Thyroid gland (tissue), 4 donors: ENCODE data around the gene KRT23. TPM values are rescaled to one million over a fixed set of nuclear protein-coding genes. Genes with fewer than 3 reads are reported as not detected.

Source experiments
- DNase-seq, 2 donors: peaks; one replicate each; pipeline ENCODE4 v3.0.0-alpha.2; 2019
- H3K27ac ChIP-seq, 3 donors: fragments of 200-600 bp; sonication (generic); 1 replicate in 2 of 3; 2 replicates in 1 of 3; pipeline ENCODE4 v1.5.1; 2016 to 2019; ENCODE audit warnings: mild to moderate bottlenecking in 1 of 3, moderate library complexity in 1 of 3
- H3K27me3 ChIP-seq: fragments of 200-600 bp; sonication (generic); one replicate; pipeline ENCODE4 v1.5.1; 2019
- H3K36me3 ChIP-seq, 2 donors: fragments of 200-600 bp; sonication (generic); one replicate each; pipeline ENCODE4 v1.5.1; 2016 to 2019
- H3K4me1 ChIP-seq, 2 donors: fragments of 200-600 bp; sonication (generic); one replicate each; pipeline ENCODE4 v1.5.1; 2017 to 2019
- H3K4me3 ChIP-seq, 3 donors: fragments of 200-600 bp; sonication (generic); replicated peaks in 1 of 3; 1 replicate in 2 of 3; 2 replicates in 1 of 3; pipeline ENCODE4 v1.5.1; 2016; ENCODE audit warnings: mild to moderate bottlenecking in 1 of 3
- H3K9me3 ChIP-seq: fragments of 200-600 bp; sonication (generic); one replicate; pipeline ENCODE4 v1.5.1; 2017
- POLR2A ChIP-seq, 2 donors: fragments of 450-650 bp; IDR thresholded peaks; one replicate each; pipeline ENCODE4 v1.6.1; 2017; ENCODE audit warnings: antibody characterized with exemption in 2 of 2, mild to moderate bottlenecking in 2 of 2, moderate library complexity in 1 of 2
- WGBS, 2 donors: methylation state at CpG; one replicate each; pipeline ENCODE4 v1.1.5; 2017; 5-methylcytosine and 5-hydroxymethylcytosine counted together
- intact Hi-C: fragments of 100-400 bp; cut with DNase I; formaldehyde crosslinking; loops from one replicate; pipeline ENCODE4 v1.15.1; 2023
- total RNA-seq, 4 donors: library from RNA; depleted of rRNA; stranded (reverse); fragments of >200 nt; gene quantifications; one replicate each; pipeline ENCODE4 v1.2.3, GENCODE V29; 2016
- TF ChIP-seq, protein P1 (sequence below), 6 experiments: fragments of 200-600 bp in 3 of 6; fragments of 450-650 bp in 3 of 6; sonication (generic) in 3 of 6; IDR thresholded peaks; one replicate each; pipeline ENCODE4 v1.5.1; 2016 to 2019; ENCODE audit warnings: antibody characterized with exemption in 6 of 6, mild to moderate bottlenecking in 2 of 6, inconsistent platforms in 1 of 6, moderate library complexity in 1 of 6

The KRT23 gene
- total RNA-seq, 4 donors from 2014 or later: 4.6 TPM; not detected in 3

DNA sequence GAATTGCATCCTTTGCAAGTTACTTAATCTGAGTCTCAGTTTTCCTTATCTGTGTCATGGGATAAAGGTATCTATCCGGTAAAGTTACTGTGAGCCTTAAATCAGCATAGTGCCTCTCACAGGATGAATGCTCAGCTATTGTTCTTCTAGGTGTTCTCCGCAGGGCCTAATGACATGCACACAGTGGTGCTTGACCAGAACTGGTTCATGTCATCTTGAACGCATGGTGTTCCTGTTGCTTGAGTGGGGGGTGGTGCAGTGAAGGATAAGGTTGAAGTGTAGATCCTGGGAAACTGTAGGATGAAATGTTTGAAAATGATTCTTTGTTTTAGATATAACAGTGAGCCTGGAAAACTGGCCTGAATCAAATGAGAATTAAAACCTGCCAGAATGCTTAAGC, 42.7 kb upstream of the KRT23 start:
- intact Hi-C loops: no loop called here
- H3K27me3 ChIP-seq: no peaks in the 10 kb centered on the region
- no peak overlapping the region for H3K4me3 ChIP-seq
- H3K27ac ChIP-seq: no peak overlapping the region
- H3K9me3 ChIP-seq: no peaks in the 10 kb centered on the region
- H3K36me3 ChIP-seq: no peaks in the 10 kb centered on the region
- H3K4me1 ChIP-seq: no peaks in the 10 kb centered on the region
- DNase-seq: no peak
- TF ChIP-seq POLR2A (IDR thresholded peaks at IDR 0.05): no peak
- WGBS, 2 donors: 81 to 88% methylated on average over 3 of the region's 3 CpGs

DNA sequence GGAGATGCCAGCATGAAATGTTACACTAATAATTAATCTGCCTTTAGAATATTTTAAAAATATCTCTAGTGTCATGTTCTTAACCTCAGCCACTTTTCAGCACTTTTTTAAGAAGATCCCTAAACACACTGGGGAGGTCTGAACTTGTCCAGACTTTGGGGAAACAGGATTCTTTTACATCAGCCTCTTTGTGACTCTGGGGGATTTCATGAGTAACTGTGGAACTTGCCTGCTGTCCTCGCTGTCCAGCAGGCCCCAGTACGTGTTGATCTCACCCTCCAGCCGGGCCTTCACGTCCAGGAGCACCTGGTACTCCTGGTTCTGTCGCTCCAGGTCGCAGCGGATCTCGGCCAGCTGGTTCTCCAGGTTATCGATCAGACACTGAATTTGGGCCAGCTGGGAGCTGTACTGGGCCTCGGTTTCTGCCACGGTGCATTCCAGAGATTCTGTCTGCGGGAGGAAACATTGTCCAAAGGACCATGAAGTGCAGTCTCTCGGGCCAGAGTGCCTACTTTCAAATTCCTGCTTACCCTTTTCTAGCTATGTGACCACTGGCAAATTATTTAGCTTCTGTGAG, 41.2 kb upstream of the KRT23 start:
- TF ChIP-seq, protein P1, sequence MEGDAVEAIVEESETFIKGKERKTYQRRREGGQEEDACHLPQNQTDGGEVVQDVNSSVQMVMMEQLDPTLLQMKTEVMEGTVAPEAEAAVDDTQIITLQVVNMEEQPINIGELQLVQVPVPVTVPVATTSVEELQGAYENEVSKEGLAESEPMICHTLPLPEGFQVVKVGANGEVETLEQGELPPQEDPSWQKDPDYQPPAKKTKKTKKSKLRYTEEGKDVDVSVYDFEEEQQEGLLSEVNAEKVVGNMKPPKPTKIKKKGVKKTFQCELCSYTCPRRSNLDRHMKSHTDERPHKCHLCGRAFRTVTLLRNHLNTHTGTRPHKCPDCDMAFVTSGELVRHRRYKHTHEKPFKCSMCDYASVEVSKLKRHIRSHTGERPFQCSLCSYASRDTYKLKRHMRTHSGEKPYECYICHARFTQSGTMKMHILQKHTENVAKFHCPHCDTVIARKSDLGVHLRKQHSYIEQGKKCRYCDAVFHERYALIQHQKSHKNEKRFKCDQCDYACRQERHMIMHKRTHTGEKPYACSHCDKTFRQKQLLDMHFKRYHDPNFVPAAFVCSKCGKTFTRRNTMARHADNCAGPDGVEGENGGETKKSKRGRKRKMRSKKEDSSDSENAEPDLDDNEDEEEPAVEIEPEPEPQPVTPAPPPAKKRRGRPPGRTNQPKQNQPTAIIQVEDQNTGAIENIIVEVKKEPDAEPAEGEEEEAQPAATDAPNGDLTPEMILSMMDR (IDR thresholded peaks at IDR 0.05): no peak
- TF ChIP-seq POLR2A (IDR thresholded peaks at IDR 0.05): no peak
- H3K27ac ChIP-seq: no peak overlapping the region
- no peaks in the 10 kb centered on the region for H3K9me3 ChIP-seq
- no peak overlapping the region for H3K4me3 ChIP-seq
- H3K4me1 ChIP-seq: no peaks in the 10 kb centered on the region
- intact Hi-C loops: no loop called here
- WGBS, 2 donors: 41 to 49% methylated on average over 4 to 13 of the region's 13 CpGs
- peak; percentile 18 for DNase-seq
- H3K27me3 ChIP-seq: no peaks in the 10 kb centered on the region
- no peaks in the 10 kb centered on the region for H3K36me3 ChIP-seq

DNA sequence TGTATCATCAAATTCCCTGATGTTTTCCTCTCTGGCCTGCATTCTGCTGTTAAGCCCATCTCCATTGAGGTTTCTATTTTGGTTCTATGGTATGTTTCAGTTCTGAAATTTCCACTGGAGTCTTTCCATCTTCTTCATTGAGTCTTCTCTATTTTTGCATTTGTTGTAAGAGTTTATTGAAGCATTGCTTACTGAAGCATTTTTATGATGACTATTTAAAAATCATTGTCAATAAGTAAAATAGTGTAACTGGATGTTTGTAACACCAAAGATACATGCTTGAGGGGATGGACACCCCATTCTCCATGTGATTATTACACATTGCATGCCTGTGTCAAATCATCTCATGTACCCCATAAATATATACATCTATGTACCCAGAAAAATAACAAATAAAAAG, 38.1 kb upstream of the KRT23 start:
- no peak for DNase-seq
- no peak for TF ChIP-seq POLR2A (IDR thresholded peaks at IDR 0.05)
- TF ChIP-seq, protein P1 (IDR thresholded peaks at IDR 0.05): no peak
- no peaks in the 10 kb centered on the region for H3K36me3 ChIP-seq
- no peak overlapping the region for H3K27ac ChIP-seq
- H3K4me1 ChIP-seq: no peaks in the 10 kb centered on the region
- H3K27me3 ChIP-seq: no peaks in the 10 kb centered on the region
- no peaks in the 10 kb centered on the region for H3K9me3 ChIP-seq
- no peak overlapping the region for H3K4me3 ChIP-seq
- intact Hi-C loops: no loop called here

DNA sequence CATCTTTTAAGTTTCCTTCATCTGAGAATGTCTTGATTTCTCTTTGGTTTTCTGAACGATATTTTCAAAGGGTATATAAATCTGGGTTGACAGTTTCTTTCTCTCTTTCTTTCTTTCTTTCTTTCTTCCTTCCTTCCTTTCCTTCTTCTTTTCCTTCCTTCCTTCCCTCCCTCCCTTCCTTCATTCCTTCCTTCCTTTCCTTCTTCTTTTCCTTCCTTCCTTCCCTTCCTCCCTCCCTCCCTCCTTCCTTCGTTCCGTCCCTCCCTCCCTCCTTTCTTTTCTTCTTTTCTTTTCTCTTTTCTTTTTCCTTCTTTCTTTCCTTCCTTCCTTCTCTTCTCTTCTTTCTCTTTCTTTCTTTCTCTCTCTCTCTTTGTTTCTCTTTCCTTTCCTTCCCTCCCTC, 36.9 kb upstream of the KRT23 start:
- Histone ChIP-seq H3K27me3 (no peaks in the 10 kb centered on the region), H3K4me3 (no peak overlapping the region), H3K27ac (no peak overlapping the region), H3K4me1 (no peaks in the 10 kb centered on the region), H3K9me3 (no peaks in the 10 kb centered on the region), H3K36me3 (no peaks in the 10 kb centered on the region)
- TF ChIP-seq, protein P1 (IDR thresholded peaks at IDR 0.05): no peak
- no peak for TF ChIP-seq POLR2A (IDR thresholded peaks at IDR 0.05)
- WGBS, 2 donors: 91 to 95% methylated on average over 3 of the region's 3 CpGs
- DNase-seq: no peak
- intact Hi-C loops: no loop called here

DNA sequence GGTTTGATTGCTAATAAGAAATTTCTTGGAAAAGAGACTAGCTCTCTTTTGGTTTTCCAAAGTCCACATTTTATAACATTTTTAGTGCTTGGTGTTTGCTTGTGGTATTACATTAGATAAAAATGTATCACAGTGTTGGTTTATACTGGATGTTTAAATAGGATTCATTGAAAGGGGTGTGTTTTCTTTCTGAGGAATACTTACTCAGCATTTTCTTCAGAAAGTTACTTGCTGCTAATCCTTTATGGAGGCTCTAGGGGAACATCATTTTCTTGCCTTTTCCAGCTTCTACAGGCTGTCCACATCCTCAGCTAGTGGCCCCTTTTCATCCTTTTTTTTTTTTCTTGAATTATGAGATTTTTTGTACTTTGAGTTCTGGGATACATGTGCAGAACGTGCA, 30.1 kb upstream of the KRT23 start:
- TF ChIP-seq, protein P1 (IDR thresholded peaks at IDR 0.05): no peak
- TF ChIP-seq POLR2A (IDR thresholded peaks at IDR 0.05): no peak
- H3K27me3 ChIP-seq: no peaks in the 10 kb centered on the region
- 86 to 89% methylated on average over 1 of the region's 1 CpG for WGBS, 2 donors
- no peak overlapping the region for H3K27ac ChIP-seq
- no peaks in the 10 kb centered on the region for H3K9me3 ChIP-seq
- H3K36me3 ChIP-seq: no peaks in the 10 kb centered on the region
- no peak overlapping the region for H3K4me3 ChIP-seq
- H3K4me1 ChIP-seq: no peaks in the 10 kb centered on the region
- DNase-seq: no peak
- intact Hi-C loops: no loop called here

DNA sequence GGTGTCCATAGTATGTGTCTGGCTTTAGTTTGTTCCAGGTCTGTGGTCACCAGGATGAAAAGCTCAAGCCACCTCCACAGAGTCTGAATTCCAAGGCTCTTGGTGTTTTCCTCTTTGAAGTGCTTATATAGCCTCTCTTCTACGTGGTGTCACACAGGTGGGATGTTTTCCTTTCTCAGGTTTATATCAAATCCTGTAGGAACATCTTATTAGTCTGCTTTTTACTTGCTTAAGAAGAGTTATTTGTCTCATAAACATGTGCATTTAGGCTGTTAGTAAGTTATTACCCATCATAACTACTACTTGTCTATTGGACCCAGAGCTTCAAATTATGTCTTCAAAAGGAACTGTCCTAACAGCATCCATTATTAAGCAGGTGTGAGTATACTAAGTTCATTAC, 29.4 kb upstream of the KRT23 start, which contains the start of gene KRT39:
KRT39 (minus strand) TSS at position 101 of the 400 bp plus-strand sequence; CDS start at position 9, 92 bp downstream.
- no peaks in the 10 kb centered on the region for H3K9me3 ChIP-seq
- WGBS, 2 donors: 44 to 52% methylated on average over 1 of the region's 1 CpG
- no peak within 1 kb of the TSS for H3K4me3 ChIP-seq

More for the DNA sequence above, 29.4 kb upstream of the KRT23 start, which contains the start of gene KRT39:
- intact Hi-C loops: no loop called here
- DNase-seq: no peak
- Histone ChIP-seq H3K27me3 (no peaks in the 10 kb centered on the region), H3K27ac (no peak within 1 kb of the TSS), H3K4me1 (no peaks in the 10 kb centered on the region), H3K36me3 (no peaks in the 10 kb centered on the region)
- TF ChIP-seq, protein P1 (IDR thresholded peaks at IDR 0.05): no peak
- no peak for TF ChIP-seq POLR2A (IDR thresholded peaks at IDR 0.05)
